Gastroesophageal sphincter (tissue), 3 donors: ENCODE results near the gene RGS21.

Experiments used
- EP300 ChIP-seq: sonication (generic); formaldehyde crosslinking; IDR thresholded peaks from one replicate; pipeline ENCODE4 v1.6.1; 2017; ENCODE audit warnings: antibody characterized with exemption, mild to moderate bottlenecking
- POLR2A ChIP-seq, 2 donors: fragments of 450-650 bp; IDR thresholded peaks; one replicate each; pipeline ENCODE4 v1.6.1; 2017; ENCODE audit warnings: antibody characterized with exemption in 2 of 2, mild to moderate bottlenecking in 2 of 2, moderate library complexity in 1 of 2
- POLR2AphosphoS5 ChIP-seq: sonication (generic); formaldehyde crosslinking; IDR thresholded peaks from one replicate; pipeline ENCODE4 v1.6.1; 2017; ENCODE audit warnings: antibody characterized with exemption
- TF ChIP-seq, protein P1 (sequence below), 4 experiments: fragments of 200-600 bp in 2 of 4; fragments of 450-650 bp in 2 of 4; sonication (generic) in 1 of 4; IDR thresholded peaks; one replicate each; pipeline ENCODE4 v1.5.1; 2017 to 2019; ENCODE audit warnings: antibody characterized with exemption in 4 of 4, mild to moderate bottlenecking in 2 of 4, moderate library complexity in 2 of 4

DNA sequence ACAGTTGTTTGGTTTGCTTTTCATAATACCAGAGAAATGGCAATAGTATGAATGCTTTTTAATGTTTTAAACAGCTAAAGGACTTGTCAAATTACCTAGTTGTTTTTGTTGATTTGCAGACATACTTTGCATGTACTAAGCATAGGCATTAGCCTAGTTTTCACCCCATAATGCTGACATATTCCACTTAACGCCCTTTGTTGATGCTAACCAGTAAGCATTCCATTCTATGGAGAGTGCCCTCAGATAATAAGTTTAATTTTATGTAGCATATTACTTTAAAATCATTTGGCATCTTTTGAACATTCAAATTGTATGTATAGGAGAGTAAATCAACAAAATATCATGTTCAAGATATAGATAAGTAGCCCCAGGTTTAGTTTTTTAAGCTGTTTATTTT, 32.5 kb downstream of the RGS21 start:
- TF ChIP-seq, protein P1, sequence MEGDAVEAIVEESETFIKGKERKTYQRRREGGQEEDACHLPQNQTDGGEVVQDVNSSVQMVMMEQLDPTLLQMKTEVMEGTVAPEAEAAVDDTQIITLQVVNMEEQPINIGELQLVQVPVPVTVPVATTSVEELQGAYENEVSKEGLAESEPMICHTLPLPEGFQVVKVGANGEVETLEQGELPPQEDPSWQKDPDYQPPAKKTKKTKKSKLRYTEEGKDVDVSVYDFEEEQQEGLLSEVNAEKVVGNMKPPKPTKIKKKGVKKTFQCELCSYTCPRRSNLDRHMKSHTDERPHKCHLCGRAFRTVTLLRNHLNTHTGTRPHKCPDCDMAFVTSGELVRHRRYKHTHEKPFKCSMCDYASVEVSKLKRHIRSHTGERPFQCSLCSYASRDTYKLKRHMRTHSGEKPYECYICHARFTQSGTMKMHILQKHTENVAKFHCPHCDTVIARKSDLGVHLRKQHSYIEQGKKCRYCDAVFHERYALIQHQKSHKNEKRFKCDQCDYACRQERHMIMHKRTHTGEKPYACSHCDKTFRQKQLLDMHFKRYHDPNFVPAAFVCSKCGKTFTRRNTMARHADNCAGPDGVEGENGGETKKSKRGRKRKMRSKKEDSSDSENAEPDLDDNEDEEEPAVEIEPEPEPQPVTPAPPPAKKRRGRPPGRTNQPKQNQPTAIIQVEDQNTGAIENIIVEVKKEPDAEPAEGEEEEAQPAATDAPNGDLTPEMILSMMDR (IDR thresholded peaks at IDR 0.05) = no peak
- no peak for TF ChIP-seq POLR2AphosphoS5
- TF ChIP-seq POLR2A (IDR thresholded peaks at IDR 0.05) = no peak
- TF ChIP-seq EP300 = no peak
